Left lung (tissue), 10 donors: ENCODE measurements around the gene LPAR2. TPM values are rescaled to one million over a fixed set of nuclear protein-coding genes. Genes with fewer than 3 reads are reported as not detected.

Source experiments
- ATAC-seq: fragments of 200-7000 bp; cut with Tn5 transposase; one replicate; pipeline ENCODE4 v1.9.1; 2020; ENCODE audit warnings: moderate library complexity
- DNase-seq, 4 donors: peaks; one replicate each; pipeline ENCODE4 v3.0.0-alpha.2; 2013 to 2020
- H3K27ac ChIP-seq, 2 donors: fragments of 200-600 bp; sonication (generic) in 1 of 2; one replicate each; pipeline versions ENCODE4 v1.5.0 to v1.8.0; 2020 to 2021
- H3K27me3 ChIP-seq, 2 donors: fragments of 200-600 bp; sonication (generic) in 1 of 2; one replicate each; pipeline versions ENCODE4 v1.5.0 to v1.8.0; 2020 to 2021
- H3K36me3 ChIP-seq, 2 donors: fragments of 200-600 bp; sonication (generic) in 1 of 2; one replicate each; pipeline versions ENCODE4 v1.5.0 to v1.8.0; 2020 to 2021
- H3K4me1 ChIP-seq, 2 donors: fragments of 200-600 bp; one replicate each; pipeline ENCODE4 v1.8.0; 2021
- H3K4me3 ChIP-seq, 2 donors: fragments of 200-600 bp; sonication (generic) in 1 of 2; one replicate each; pipeline versions ENCODE4 v1.5.0 to v1.8.0; 2020 to 2021; ENCODE audit warnings: mild to moderate bottlenecking in 1 of 2
- H3K9me3 ChIP-seq, 2 donors: fragments of 200-600 bp; sonication (generic) in 1 of 2; one replicate each; pipeline versions ENCODE4 v1.5.0 to v1.8.0; 2020 to 2021
- CTCF ChIP-seq, 2 donors: fragments of 200-600 bp; sonication (generic) in 1 of 2; IDR thresholded peaks; one replicate each; pipeline versions ENCODE4 v1.5.0 to v1.8.0; 2021; ENCODE audit warnings: antibody characterized with exemption in 2 of 2
- intact Hi-C, 2 donors: fragments of 100-400 bp; cut with DNase I; formaldehyde crosslinking; loops; one replicate each; pipeline versions ENCODE4 v1.11.2 to v1.14.2; 2022
- polyA plus RNA-seq, 6 donors: library from polyadenylated mRNA; unstranded; fragments of 120-200 nt; gene quantifications; one replicate each; pipeline ENCODE4 v1.2.1, GENCODE V29; 2013; ENCODE audit not compliant: insufficient read length in 6 of 6
- total RNA-seq, 2 donors: library from RNA; stranded (reverse); fragmentation: NEBNext Ultra II Directional; extraction: Animal tissue kit (Norgen Biotek cat#: 25700); gene quantifications; one replicate each; pipeline ENCODE4 v1.2.1, GENCODE V29; 2021
- donor health status: DM: no; HTN: yes; CAD: no.
- donor health status: DM: no; HTN: no; CAD: no.

LPAR2 gene
- total and polyA plus RNA-seq, 8 donors: 16.1 to 60.8 (median 41.6) TPM

DNA sequence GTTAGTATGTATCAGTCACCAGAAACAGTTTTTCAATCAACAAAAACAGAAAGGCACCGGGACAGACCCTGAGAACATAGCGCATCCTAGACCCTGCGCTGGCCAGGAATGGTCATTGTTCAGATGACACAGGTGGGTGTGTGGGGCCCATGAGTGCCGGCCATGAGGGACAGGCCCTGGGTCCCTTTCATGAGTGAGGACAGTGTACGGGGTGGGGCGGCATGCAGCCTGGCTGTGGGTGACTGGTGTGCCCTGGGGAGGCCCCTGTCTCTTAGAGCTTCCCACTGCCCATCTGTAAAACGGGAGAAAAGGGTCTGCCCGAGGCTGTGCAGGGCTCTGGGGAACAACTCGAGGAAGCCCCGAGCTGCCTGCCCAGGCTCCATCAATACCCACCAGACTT lies 35.3 kb downstream of the LPAR2 start:
- Histone ChIP-seq H3K4me3 (no peak overlapping the region), H3K27ac (no peak overlapping the region), H3K4me1 (peaks cover 10 to 35% of the 10 kb centered on the region in 2 donors), H3K9me3 (no peaks in the 10 kb centered on the region), H3K36me3 (no peaks in the 10 kb centered on the region), H3K27me3 (no peaks in the 10 kb centered on the region)
- ATAC-seq: no peak
- TF ChIP-seq CTCF (IDR thresholded peaks at IDR 0.05): no peak
- intact Hi-C loops: no loop called here
- DNase-seq: peak in 1 of 4 donors; percentile 57

- Histone ChIP-seq H3K36me3 (no peaks in the 10 kb centered on the region), H3K4me1 (peaks cover 10 to 35% of the 10 kb centered on the region in 2 donors), H3K27me3 (no peaks in the 10 kb centered on the region), H3K27ac (peak overlapping the region; percentile 65 to 71), H3K4me3 (no peak overlapping the region), H3K9me3 (no peaks in the 10 kb centered on the region)
- intact Hi-C loops: no loop called here
- DNase-seq (peak; percentile 51 to 91 (median 73)), ATAC-seq (peak; percentile 69)
- no peak for TF ChIP-seq CTCF (IDR thresholded peaks at IDR 0.05)
Observed at GRCh38 chr19:19591133-19591825, 36.7 kb downstream of the LPAR2 start.

DNA sequence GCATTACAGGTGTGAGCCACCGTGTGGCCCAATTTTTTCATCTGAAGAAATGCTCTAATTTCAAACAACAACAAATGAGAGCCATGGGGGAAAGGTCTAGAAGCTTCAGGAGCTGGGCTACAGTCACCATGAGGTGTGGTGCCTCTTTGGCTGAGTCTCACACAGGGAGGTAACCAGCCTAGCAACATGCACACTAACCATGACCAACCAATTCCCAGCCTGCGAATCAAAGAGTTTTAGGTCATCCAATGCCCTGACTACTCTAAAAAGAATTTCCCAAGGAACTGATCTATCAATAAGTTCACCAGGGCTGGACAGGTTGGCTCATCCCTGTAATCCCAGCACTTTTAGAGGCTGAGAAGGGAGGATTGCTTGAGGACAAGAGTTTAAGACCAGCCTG lies 39.5 kb downstream of the LPAR2 start:
- TF ChIP-seq CTCF (IDR thresholded peaks at IDR 0.05): no peak
- no peak for ATAC-seq
- H3K36me3 ChIP-seq: no peaks in the 10 kb centered on the region

DNA sequence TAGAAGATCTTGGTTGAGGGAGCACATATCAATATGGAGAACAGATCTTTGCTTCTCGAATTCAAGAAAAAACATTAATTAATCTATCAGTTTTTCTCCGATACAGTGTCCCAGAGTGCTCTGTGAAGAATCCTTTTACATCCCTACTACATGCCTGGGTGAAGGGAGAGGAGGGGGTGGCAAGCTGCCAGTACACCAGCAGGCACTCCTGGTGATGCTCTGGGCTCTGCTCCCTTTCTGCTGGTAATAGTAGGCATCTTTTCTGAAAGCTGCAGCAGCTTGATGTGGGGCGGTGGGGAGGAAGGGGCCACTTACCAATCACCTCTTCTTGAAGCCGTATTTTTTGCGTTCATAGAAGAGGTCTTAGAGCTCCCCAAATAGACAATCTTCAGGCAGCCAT lies 40.2 kb downstream of the LPAR2 start:
- H3K4me3 ChIP-seq: no peak overlapping the region
- H3K4me1 ChIP-seq: peaks cover 4 to 18% of the 10 kb centered on the region in 2 donors
- intact Hi-C loops: no loop called here
- H3K27me3 ChIP-seq: no peaks in the 10 kb centered on the region
- no peak for TF ChIP-seq CTCF (IDR thresholded peaks at IDR 0.05)
- H3K36me3 ChIP-seq: no peaks in the 10 kb centered on the region
- DNase-seq (peak in 1 of 4 donors; percentile 22), ATAC-seq (no peak)
- H3K9me3 ChIP-seq: no peaks in the 10 kb centered on the region
- no peak overlapping the region for H3K27ac ChIP-seq

More for the DNA sequence above, 39.5 kb downstream of the LPAR2 start:
- peaks cover 4 to 18% of the 10 kb centered on the region in 2 donors for H3K4me1 ChIP-seq
- no peaks in the 10 kb centered on the region for H3K27me3 ChIP-seq
- DNase-seq: no peak
- H3K9me3 ChIP-seq: no peaks in the 10 kb centered on the region
- H3K27ac ChIP-seq: no peak overlapping the region
- intact Hi-C loops: no loop called here
- no peak overlapping the region for H3K4me3 ChIP-seq

DNA sequence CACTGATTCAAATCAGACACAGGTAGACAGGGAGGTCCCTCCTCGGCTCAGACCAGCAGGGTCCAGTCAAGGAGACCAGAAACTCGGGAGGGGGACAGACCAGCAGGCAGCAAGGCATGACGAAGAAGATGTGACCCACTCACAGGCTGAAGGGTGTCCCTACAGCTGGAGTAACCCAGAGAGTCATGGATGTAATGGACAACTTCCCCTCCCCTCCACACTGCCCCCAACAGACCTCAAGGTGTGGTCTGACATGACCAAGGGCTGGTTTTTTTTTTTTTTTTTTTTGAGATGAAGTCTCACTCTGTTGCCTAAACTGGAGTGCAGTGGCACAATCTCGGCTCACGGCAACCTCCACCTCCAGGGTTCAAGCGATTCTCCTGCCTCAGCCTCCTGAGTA lies 43.7 kb downstream of the LPAR2 start:
- Histone ChIP-seq H3K4me3 (no peak overlapping the region), H3K27ac (no peak overlapping the region), H3K9me3 (no peaks in the 10 kb centered on the region), H3K36me3 (no peaks in the 10 kb centered on the region), H3K4me1 (no peaks in the 10 kb centered on the region), H3K27me3 (no peaks in the 10 kb centered on the region)
- DNase-seq: peak in 1 of 4 donors; percentile 13
- TF ChIP-seq CTCF (IDR thresholded peaks at IDR 0.05): no peak
- ATAC-seq: no peak
- intact Hi-C loops: no loop called here
